ENCODE data around the gene RIT2. TPM values are rescaled to one million over a fixed set of nuclear protein-coding genes. Genes with fewer than 3 reads are reported as not detected.

Gene RIT2
- polyA plus RNA-seq, 1 donor, result not detected

DNA sequence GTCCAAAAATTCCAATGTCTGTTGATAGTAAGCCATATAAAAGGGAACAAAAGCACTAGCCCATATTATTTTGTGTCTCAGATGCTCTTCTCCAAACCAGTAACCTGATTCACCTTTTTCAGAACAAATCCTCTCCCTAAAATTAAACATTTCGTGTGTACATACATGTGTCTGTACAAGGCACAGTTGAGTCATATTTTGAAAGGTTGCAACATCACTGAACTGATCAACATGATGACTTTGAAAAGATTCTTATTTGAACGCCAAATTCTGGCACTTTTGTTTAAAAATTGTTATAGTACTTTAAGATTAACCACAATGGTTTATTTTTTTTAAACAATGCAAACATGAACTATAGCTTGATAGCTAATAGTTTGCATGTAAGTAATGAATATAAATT is 102.5 kb downstream of the RIT2 start:
- no peak for DNase-seq (ENCODE audit: low read depth)

DNA sequence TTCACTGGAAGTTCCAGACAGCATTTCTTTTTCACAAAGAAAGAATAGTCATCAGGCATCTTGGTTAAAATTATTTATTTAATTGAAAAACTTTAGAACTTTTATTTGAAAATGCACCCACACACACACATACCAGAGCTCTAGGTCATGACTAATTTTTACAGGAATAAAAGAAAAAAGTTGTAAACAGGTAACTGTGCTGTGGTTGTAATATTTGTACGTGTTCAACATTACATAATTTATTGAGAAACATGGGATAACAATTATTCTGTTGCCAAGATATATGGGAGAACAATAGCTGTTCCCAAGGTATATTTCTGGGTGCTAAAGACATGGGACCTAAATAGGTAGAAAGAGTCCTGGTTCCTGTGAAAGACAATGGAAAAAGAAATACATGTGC is 104.9 kb downstream of the RIT2 start:
- DNase-seq (ENCODE audit: low read depth), result no peak

DNA sequence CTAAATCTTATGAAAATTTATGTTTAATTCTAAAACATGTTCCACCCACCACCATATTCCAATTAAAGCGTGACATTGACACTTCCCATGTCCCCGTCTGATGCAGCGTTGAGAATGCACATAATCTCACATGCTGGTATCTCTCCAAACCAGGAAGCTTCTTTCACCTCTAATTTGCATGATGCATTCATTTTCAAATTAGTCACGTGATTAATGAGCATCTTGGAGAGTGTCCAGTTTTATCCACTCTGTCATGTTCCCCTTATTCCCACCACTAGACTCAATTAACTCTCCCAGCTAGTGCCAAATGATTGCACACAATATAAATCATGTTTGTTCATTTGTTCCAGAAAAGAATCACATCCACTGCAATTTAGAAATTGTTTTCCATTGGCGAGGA is 105.8 kb downstream of the RIT2 start:
- no peak for DNase-seq (ENCODE audit: low read depth)

DNA sequence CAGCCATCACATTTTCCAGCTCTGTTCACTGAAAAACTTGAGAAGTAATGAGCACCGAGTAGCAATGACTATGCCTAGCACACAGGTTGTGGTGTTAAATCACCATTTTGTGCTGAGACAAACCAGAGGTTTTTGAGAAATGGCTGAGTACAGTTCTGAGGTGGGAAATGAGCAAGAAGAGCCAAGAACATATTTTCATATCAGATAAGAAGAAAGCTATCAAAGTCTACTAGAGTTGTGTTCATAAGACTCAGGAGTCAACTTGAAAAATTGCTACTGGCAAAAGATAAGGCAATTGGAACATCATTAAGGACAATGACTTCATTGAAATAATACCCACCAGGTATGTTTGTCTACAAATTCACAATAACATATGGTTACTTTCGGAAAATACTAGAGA is 108.1 kb downstream of the RIT2 start:
- DNase-seq (ENCODE audit: low read depth), result no peak

DNA sequence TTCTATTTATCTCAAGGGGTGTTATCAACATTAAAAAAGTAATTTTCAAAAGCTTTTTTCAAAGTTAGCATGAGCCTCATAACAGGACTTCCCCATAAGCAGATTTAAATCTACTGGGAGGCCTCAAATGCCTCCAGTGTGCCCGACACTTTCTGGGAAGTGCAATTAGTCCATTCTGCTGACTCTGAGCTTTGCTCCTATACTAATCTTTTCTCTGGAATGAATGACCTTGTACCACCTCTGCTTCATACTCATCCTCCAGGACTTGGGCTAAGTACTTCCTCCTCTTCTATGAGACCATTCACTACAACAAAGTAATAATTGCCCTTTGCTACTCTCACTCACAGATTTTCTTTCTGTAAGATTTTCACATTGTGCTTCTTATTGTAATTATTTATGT is 111.1 kb downstream of the RIT2 start:
- DNase-seq (ENCODE audit: low read depth), result no peak

DNA sequence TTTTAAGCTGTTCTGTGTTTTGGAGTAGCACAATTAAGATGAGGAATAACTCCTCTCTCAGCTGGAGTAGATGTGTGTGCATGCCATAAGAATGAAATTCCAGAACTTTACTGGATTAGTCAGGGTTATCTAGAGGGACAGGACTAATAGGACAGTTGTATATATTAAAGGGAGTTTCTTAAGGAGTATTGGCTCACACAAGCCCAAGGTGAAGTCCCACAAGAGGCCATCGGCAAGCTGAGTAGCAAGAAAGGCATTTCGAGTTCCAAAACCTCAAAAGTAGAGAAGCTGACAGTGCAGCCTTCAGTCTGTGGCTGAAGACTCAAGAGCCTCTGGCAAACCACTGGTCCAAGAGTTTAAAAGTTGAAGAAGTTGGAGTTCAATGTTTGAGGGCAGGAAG is 113.7 kb downstream of the RIT2 start:
- DNase-seq (ENCODE audit: low read depth), result no peak

DNA sequence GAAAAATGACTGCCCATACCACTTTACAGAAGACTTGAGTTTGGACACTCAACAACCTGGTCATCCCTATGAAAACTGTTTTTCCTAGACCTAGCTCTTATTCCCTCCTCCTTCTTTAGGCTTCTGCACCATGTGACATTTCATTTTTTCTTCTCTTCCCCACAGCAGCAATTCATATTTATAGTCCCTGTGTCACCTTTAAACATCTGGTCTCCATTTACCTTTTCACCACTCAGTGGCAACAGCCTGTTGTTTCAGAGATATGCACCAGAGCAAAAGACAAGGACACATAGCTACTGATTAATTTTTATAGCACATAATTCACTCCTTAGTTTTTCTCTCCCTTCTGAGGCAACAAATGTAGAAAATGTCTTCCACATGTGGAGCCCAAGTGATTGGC is 118.7 kb downstream of the RIT2 start:
- no peak for DNase-seq (ENCODE audit: low read depth)

DNA sequence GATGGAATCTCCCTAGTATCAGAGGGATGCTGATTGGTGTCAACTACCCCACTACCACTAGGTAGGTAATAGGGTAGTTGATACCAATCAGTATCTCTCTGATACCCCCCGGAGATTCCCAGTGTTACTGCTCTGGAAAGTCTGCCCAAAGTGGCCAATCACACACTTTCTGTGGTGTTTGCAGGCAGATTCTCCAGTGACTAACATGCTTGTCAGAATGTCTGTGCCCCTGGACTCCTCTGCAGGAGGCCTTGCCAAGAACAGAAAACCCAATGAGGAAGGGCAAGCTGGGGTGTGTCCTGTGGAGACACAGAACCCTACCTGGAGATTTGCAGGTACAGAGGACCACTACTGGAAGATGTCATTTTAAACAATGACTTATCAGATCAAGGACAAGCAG is 135.1 kb downstream of the RIT2 start:
- DNase-seq (ENCODE audit: low read depth), result no peak

DNA sequence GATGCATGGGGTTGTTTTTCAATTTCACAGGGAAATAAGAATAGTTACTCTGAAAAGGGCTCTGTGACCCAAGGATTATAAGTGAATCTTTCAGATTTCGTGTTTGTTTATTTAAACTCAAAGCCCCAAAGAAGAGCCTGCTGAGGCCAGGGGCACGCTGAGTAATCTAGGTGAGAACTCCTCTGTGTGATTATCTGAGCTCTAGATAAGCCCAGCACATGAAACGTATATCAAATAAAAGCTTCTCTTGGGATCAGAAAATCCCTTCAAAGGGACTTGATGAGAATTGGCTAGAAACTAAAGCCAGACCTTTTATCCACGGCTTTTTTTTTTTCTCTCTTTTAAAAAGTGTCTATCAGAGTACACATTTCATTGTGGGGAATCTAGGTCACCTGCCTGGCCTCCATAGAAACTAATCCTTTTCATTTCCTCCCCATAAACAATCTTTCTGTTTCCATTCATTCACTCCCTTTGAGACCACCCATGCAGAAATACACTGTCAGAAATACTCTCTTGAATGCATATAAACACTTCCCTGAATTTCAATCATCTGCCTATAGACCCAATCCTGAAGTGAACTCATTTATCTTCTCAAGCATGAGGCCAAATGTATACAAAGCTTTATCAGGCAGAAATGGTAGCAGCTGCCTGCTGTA is 137.4 kb downstream of the RIT2 start:
- no peak for DNase-seq (ENCODE audit: low read depth)

DNA sequence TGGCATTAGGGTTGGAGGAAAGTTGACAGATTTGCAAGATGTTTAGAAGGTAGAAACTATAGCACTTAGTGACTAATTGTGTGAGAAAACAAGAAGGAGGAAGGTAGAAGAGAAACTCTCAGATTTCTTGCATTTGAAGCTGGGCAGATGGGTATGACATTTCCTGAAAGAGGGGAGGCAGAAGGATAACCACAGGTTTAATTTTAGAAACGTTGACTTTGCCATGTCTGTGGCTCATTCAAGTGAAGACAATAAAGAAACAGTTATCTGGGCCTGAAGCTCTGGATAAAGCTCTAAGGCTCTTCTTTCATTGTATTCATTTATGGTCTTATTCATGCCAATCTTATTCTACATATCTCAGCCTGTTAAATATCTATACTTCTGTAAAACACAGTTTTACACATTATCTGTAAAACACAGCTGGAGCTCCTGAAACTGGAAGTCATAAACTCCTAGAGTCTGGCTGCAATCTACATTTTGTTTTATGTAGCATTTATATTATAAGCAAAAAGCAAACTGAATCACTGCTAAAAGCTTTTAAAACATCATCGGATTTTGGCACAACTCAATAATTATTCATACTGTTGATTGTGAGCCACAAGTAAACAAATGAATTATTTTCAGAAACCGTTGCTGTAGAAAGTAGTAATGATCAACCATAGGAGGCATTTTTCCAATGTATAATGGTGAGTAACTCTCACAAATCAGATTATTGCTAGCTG is 138.5 kb downstream of the RIT2 start:
- DNase-seq (ENCODE audit: low read depth), result no peak

DNA sequence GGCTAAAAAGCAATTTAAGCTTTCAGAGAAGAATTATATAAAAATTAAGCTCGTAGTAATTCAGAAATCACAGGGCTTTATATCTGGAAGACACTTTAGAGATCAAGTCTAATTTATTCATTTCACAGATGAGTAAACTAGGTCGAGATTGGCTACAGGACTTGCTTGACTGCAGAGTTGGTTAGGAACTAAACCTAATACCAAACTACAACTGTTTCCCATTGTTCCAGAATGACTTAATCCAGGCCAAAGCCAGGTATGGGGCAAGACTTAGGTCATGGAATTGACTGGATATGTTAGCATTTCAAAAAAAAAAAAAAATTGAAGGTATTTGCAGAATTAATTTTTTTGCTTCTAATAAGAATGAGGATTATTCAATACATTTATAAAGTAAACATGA is 146.1 kb downstream of the RIT2 start:
- DNase-seq (ENCODE audit: low read depth), result no peak

DNA sequence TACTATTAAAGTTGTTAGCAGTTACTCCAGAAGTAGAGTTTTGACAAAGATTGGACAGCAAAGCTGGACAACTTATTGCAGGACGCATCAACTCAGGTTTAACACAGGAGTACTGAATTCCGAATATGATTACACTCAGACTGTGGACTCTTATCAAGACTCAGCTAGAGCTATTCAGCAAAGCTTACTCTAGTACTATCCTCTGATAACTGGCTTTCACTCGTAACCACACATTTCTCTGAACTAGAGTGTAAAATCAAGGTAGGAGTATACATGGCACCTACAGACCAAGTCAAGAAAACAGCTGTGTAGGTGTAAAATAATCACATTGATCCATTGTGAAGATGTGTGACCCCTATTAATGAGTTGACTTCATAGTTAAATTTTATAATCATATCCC is 154.2 kb downstream of the RIT2 start:
- DNase-seq (ENCODE audit: low read depth), result no peak

DNA sequence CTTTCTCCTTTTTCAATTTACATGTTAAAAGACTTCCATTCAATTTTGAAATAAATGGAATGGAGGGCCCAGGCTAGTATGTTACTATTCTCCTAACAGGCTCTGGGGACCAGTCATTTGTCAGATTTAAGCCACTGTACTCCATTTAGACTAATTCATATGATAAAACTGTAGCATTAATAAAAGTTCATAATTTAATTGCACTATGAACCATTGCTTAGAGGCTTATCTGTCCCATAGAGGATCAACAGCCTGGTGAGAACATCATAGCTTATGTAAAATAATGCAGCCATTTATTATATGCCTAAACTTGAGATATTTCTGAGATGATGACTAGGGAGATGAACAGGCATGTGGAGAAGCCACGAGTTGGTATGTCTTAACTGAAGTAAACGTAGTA is 156.0 kb downstream of the RIT2 start:
- no peak for DNase-seq (ENCODE audit: low read depth)

DNA sequence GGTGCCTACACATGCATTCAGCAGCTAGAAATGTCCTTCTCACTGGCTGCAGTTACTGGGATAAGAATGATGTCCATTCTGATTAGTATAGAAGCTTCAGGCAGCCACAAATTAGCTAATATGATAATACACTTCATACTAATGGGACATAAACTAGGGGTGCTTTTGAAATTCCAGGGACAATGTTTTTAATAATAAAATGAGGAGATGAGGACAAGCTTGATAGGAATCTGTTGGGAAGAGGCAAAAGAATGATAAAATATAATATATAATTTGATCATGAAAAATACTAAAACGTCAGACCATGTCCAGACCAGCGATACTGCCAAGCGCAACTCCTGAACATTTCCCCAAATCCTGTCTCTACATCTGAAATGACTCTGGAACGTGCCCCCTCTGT is 157.1 kb downstream of the RIT2 start:
- DNase-seq (ENCODE audit: low read depth), result no peak

DNA sequence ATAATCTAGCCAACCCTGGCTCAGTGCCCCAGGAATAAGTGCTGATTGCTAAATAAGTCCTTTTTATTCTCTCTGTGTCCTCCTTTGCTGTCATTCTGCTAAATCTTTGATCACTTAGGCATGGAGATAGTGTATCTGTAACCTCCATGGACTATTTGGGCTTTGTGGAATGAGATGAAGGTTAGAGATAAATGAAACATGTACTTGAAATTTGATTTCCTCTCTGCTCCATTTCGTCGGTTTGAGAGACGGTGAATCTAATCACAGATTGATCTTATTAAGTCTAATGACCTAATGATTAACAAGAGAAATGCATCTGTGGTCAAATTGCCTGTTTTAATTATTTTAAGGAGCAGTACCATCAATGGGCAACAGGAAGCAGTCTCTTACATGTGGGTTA is 159.2 kb downstream of the RIT2 start:
- DNase-seq (ENCODE audit: low read depth), result no peak

DNA sequence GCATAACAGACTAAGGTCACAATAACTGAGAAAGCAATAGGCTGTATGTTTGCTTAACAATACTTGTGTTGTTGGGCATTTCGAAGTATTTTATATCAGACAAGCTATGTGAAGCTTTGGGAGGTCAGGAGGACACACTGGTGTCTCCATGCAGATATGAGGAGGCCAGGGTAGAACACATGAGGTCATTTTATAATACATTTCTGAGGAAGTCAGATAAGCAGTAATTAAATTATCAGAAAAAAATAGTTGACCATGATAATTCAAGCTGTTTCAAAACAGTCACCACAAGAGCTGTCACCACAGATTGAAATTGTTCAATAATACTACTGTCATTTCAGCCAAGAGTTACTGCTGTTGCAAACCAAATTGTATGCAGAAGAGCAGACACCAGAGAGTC is 160.6 kb downstream of the RIT2 start:
- no peak for DNase-seq (ENCODE audit: low read depth)

DNA sequence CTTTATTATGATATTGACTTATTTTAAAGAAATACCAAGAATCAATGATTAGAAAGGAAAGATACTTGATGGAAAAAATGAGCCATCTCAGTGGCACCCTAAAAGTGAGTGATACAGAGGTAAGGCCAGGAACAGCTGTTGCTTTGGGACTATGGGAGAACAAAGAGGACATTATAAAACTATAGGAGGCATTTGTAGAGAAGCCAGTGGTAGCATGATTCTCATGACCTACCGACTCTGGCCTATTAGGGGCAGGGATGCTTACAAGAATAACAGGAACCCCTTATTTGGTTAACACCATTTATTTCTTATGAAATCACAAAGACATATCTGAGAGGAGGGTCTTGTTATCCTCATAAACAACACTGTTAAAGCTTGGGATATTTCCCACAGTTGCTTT is 162.2 kb downstream of the RIT2 start:
- DNase-seq (ENCODE audit: low read depth), result no peak

DNA sequence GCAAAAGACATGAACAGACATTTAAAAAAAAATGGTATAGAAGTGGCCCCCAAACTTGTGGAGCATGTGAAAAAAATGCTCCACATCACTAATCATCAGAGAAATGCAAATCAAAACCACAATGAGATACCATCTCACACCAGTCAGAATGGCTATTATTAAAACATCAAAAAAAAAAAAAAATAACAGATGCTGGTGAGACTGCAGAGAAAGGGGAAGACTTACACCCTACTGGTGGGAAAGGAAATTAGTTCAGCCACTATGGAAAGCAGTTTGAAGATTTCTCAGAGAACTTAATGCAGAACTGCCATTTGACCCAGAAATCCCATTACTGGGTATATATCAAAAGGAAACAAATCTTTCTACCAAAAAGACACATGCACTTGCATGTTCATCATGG is 164.8 kb downstream of the RIT2 start:
- no peak for DNase-seq (ENCODE audit: low read depth)

DNA sequence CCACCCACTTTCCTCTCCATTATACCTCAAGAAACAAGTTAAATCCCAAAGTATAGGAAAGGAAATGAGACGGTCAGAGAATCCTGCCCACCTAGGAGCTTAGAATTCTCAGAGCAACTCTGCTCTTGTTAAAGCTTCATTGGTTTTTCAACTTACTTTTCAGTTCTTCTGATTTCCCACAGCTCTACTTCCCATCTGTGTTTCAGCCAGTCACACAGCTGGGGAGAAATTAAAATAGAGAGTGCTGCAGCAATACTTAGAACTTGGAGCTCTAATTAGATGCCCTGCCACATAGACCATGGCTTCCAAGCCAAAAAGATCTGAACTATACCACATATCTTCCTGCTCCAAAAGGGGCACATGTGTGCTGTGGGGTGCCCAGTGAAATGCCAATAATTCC is 166.7 kb downstream of the RIT2 start:
- no peak for DNase-seq (ENCODE audit: low read depth)

DNA sequence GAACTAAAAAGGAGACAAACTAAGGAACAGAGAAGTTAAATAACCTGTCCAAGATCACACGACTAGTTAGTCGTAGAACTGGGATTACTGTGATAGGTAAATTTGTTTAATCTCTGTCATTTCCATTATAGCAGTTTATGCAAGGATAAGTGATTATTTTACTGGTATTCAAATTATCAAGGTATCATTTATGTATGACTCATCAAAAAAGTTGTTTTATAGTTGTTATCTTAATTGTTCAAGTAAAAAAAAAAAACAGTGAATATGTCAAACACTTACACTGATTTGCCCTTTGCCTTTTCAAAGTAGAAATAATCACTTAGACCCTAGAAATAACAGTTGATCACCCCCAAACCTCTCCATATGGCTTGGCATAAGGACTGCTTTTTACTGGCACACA is 173.6 kb downstream of the RIT2 start:
- no peak for DNase-seq (ENCODE audit: low read depth)

DNA sequence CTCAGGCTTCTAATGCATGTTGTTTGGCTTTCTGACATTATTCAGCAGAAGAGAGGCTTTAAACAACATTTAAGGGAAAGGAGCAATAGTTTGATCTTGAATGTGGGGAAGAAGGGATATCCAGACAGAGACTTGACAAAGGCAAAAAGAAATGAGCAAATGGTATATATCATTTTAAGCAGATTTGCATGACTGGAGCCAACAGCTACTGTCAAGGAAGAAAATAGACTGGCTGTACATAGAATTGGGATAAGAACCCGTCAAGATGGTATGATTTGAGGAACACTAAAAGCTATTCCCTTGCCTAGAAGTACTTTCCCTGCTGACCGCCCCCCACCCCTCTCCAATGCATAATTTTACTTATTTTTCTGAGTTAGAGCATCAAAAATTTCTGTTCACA is 174.5 kb downstream of the RIT2 start:
- DNase-seq (ENCODE audit: low read depth), result no peak

DNA sequence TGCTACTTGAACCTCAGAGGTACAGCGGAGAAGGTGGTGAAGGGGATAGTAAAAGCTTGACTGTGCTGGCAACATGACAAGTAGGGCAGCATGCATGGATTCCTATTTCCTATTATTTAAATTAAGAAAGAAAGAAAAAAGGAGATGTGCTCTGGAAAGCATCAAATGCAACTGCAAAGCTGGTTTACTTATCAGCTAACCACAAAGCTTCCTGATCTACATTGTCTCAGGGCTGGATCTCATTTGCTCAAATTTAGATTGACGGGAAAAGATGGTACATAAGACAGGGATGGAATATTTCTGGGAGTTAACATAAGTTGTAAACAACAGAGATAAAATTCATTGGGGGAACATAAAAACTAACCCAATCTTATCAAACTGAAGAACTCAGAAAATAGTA is 178.0 kb downstream of the RIT2 start:
- no peak for DNase-seq (ENCODE audit: low read depth)

DNA sequence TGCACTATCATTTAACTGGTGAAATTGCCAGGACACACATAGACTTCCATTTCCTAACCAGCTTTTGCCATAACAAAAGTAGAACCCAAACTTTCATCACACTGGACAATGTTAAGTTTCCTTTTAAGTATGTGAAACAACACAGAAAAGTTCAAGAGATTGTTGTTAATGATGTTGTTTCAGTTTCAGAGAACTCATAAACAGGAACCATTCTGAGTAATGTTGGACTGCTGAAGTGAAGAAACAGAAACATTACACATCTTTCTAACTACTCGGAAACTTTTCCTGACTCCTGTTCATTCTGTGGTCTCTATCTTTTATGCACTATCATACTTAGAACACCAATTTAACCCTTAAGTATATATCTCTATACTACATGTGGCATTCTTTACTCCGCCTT is 179.2 kb downstream of the RIT2 start:
- DNase-seq (ENCODE audit: low read depth), result no peak

DNA sequence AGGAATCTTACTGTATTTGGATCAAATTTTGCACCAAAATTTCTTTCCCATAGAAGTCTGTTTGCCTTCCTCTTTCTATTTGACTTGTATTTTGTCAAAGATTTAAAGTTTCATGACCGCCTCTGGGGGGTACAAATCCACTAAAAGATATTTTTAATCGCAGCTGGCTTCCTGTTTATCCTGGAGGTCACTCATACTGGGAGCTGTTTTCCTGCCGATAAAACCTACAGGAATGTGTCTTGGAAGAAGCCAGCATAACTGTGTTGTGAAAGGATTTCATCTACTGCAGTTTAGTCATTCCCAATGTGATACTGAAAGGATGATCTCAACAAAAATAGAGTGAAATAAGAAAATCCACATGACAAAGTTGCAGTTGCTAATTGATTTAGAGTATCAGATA is 184.0 kb downstream of the RIT2 start:
- no peak for DNase-seq (ENCODE audit: low read depth)
